Activated CD4-positive, alpha-beta T cell treated with anti-CD3 and anti-CD28 coated beads, Interleukin-2, amount 50 U/mL, for 24 hours (primary cell): ENCODE data around the gene SUPT6H.
"Not testable (repeated sequence)": the region's sequence is repeated elsewhere in the genome, so short reads cannot be mapped to it uniquely, and the experiment has no call there.

Experiments used
- DNase-seq, 2 donors: peaks; one replicate each; pipeline ENCODE4 v3.0.0-alpha.2; 2020; ENCODE audit warnings: low read depth in 1 of 2, low spot score in 1 of 2

Gene SUPT6H

GRCh38 chr17:28646039-28646754, 15.8 kb upstream of the SUPT6H start:
- DNase-seq: no peak

GRCh38 chr17:28648698-28649097, 13.3 kb upstream of the SUPT6H start:
- DNase-seq: no peak

- no peak for DNase-seq
Measured at GRCh38 chr17:28655160-28655559, 6.8 kb upstream of the SUPT6H start.

- DNase-seq: no peak
Measured at GRCh38 chr17:28657756-28658155, 4.2 kb upstream of the SUPT6H start.

- DNase-seq: not testable (repeated sequence)
Measured at GRCh38 chr17:28658342-28658741, 3.7 kb upstream of the SUPT6H start.

- DNase-seq: not testable (repeated sequence)
Measured at GRCh38 chr17:28658766-28659496, 3.1 kb upstream of the SUPT6H start.

GRCh38 chr17:28659497-28659881, 2.5 kb upstream of the SUPT6H start:
- not testable (repeated sequence) for DNase-seq

- DNase-seq: no peak
Measured at GRCh38 chr17:28662527-28662829, 473 bp downstream of the SUPT6H start.

- no peak for DNase-seq
Measured at GRCh38 chr17:28663723-28664122, 1.7 kb downstream of the SUPT6H start.

- no peak for DNase-seq
Measured at GRCh38 chr17:28665994-28666393, 4.0 kb downstream of the SUPT6H start.

GRCh38 chr17:28667870-28668269, 5.9 kb downstream of the SUPT6H start:
- DNase-seq: no peak

GRCh38 chr17:28669918-28670317, 7.9 kb downstream of the SUPT6H start:
- no peak for DNase-seq

- no peak for DNase-seq
Measured at GRCh38 chr17:28675490-28675889, 13.5 kb downstream of the SUPT6H start.

GRCh38 chr17:28675980-28676379, 14.0 kb downstream of the SUPT6H start:
- DNase-seq: no peak

- no peak for DNase-seq
Measured at GRCh38 chr17:28682655-28683054, 20.6 kb downstream of the SUPT6H start.

GRCh38 chr17:28684963-28685362, 23.0 kb downstream of the SUPT6H start:
- no peak for DNase-seq

- no peak for DNase-seq
Measured at GRCh38 chr17:28685366-28685765, 23.4 kb downstream of the SUPT6H start.

GRCh38 chr17:28686296-28686695, 24.3 kb downstream of the SUPT6H start:
- DNase-seq: no peak

GRCh38 chr17:28688481-28688880, 26.5 kb downstream of the SUPT6H start:
- DNase-seq: no peak

GRCh38 chr17:28689011-28689410, 27.0 kb downstream of the SUPT6H start:
- no peak for DNase-seq

- DNase-seq: no peak
Measured at GRCh38 chr17:28693869-28694268, 31.9 kb downstream of the SUPT6H start.

- DNase-seq: no peak
Measured at GRCh38 chr17:28698253-28698941, 36.4 kb downstream of the SUPT6H start.
